ENCODE results near the gene C21orf58.

DNA sequence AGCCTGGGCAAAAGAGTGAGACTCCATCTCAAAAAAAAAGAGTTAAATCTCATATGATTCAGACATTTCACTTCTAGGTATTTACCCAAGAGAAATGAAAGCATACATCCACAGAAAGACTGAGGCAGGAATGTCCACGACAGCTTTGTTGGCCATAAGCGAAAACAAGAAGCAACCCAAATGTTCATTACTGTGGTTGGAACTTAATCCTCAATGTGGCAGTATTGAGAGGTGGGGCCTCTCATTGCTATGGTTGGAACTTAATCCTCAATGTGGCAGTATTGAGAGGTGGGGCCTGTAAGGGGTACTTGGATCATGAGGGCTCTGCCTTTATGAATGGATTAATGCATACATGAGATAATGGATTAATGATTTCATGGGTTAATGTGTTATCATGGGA is 15.2 kb downstream of the C21orf58 start:
- TF ChIP-seq POLR2A (IDR thresholded peaks at IDR 0.05), result no peak
- TF ChIP-seq, protein P1, sequence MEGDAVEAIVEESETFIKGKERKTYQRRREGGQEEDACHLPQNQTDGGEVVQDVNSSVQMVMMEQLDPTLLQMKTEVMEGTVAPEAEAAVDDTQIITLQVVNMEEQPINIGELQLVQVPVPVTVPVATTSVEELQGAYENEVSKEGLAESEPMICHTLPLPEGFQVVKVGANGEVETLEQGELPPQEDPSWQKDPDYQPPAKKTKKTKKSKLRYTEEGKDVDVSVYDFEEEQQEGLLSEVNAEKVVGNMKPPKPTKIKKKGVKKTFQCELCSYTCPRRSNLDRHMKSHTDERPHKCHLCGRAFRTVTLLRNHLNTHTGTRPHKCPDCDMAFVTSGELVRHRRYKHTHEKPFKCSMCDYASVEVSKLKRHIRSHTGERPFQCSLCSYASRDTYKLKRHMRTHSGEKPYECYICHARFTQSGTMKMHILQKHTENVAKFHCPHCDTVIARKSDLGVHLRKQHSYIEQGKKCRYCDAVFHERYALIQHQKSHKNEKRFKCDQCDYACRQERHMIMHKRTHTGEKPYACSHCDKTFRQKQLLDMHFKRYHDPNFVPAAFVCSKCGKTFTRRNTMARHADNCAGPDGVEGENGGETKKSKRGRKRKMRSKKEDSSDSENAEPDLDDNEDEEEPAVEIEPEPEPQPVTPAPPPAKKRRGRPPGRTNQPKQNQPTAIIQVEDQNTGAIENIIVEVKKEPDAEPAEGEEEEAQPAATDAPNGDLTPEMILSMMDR (IDR thresholded peaks at IDR 0.05), result no peak
